Measurements from ENCODE around the gene MAST1.

The MAST1 gene

DNA sequence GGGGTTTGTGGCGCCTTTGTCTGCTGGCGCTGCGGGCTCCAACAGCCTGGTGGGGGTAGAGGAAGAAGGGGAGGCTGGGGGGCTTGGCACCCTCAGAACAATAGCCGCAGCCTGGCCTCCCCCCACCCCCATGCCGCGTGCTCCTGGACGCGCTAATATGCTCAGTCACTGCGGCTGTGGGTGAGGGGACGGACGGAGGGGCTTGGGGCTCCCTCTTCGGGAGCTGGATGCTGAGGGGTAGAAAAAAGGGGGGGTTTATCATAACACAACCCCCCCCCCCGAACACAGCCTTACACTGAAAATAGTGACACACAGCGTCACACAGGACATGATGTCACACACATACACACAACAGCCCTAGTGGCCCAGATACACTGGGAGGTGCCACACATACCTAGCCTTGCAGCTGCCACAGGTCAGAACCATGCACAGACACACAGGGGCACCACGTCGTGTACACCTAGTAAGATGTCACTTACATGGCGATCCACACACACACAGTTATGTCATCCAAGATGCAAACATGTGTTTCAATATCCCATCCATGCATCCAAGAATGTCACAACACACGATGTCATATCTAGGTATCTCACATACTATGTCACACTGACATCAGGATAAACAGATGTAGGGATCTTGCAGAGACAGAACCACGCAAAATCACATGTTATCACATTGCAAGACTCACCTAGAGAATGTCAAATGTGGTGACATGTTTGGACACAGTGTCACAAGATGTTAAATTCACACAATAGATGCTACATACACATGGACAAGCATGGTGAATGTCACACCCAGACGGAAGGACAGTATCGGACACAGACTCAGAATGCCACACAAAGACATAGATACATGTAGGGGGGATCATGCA lies 806 bp downstream of the MAST1 start:
- peaks cover 21% of the 10 kb centered on the region for H3K4me1 ChIP-seq (ENCODE audit: insufficient read depth, low read length, poor library complexity, severe bottlenecking)
- TF ChIP-seq EZH2phosphoT487 (IDR thresholded peaks at IDR 0.05; ENCODE audit: borderline replicate concordance) = no peak
- no peak for TF ChIP-seq CTCF (conservative IDR thresholded peaks at IDR 0.05; ENCODE audit: low read length)
- H3K9me3 ChIP-seq (ENCODE audit: insufficient read depth, low read depth, low read length) = no peaks in the 10 kb centered on the region
- H4K20me1 ChIP-seq (ENCODE audit: insufficient read depth, low read length, poor library complexity, severe bottlenecking) = peaks cover 28% of the 10 kb centered on the region
- H3K4me3 ChIP-seq (ENCODE audit: low read length, poor library complexity, severe bottlenecking) = peak overlapping the region; percentile 89
- no peaks in the 10 kb centered on the region for H3K27me3 ChIP-seq (ENCODE audit: insufficient read depth, low read length, poor library complexity, severe bottlenecking)
- H3K4me2 ChIP-seq (ENCODE audit: low read depth, low read length, poor library complexity, severe bottlenecking) = peak overlapping the region; percentile 82
- peak overlapping the region; percentile 84 for H3K9ac ChIP-seq (ENCODE audit: low read depth, low read length, poor library complexity, severe bottlenecking)
- peaks cover 28% of the 10 kb centered on the region for H3K79me2 ChIP-seq (ENCODE audit: insufficient read depth, low read length)
- peak overlapping the region; percentile 92; the same call in 1 of the 2 replicates for H2AFZ ChIP-seq (ENCODE audit: low read length)
- no peaks in the 10 kb centered on the region for H3K9me2 ChIP-seq (replicated peaks; ENCODE audit: low read depth, low read length)
- no peaks in the 10 kb centered on the region for H3K36me3 ChIP-seq (ENCODE audit: insufficient read depth, low read length)
- H3F3A ChIP-seq (ENCODE audit: low read depth) = no peaks in the 10 kb centered on the region

DNA sequence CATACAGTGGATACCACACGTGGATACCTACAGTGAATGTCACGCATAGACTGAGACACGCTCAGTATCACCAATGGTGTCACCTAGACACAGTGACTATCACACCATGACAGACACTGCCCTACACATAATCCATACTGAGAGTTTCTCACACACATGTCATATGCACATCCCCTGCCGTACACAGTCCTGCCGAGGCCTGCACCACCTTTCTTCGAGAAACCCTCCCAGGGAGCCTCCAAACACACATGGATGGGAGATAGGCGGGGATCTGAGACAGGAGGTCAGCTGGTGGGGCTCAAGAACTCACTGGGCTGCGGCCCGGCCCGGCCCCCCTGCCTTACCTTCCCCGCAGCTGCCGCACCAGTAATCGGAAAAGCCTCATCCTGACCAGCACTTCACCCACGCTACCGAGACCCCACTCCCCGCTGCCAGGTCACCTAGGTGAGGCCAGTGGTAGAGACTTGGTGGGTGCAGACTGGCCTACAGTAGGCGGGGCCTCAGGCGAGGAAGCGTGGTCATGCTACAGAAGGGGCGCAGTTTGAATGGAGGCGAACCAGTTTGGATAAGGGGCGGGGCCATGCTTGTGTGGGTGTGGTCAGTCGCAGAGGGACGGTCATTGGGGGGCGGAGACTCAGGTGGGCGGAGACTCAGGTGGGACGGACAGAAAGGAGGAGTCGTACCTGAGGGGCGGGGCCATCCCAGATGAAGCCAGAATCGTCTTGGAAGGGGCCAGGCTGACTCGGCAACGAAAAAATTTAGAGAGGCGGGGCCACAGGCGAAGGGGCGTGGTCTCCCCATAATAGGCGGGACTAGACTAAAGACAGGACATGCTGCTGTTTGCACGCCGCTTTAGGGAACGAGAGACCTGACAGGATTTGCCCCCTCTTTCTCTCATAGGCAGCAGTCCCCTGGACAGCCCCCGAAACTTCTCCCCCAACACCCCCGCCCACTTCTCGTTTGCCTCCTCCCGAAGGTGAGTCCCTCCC lies 2.1 kb downstream of the MAST1 start:
- TF ChIP-seq EZH2phosphoT487 (IDR thresholded peaks at IDR 0.05; ENCODE audit: borderline replicate concordance) = no peak
- TF ChIP-seq CTCF (conservative IDR thresholded peaks at IDR 0.05; ENCODE audit: low read length) = no peak
- Histone ChIP-seq H3F3A (ENCODE audit: low read depth) (no peaks in the 10 kb centered on the region), H2AFZ (ENCODE audit: low read length) (no peak overlapping the region), H3K4me2 (ENCODE audit: low read depth, low read length, poor library complexity, severe bottlenecking) (peak overlapping the region; percentile 31), H3K9me3 (ENCODE audit: insufficient read depth, low read depth, low read length) (no peaks in the 10 kb centered on the region), H3K4me1 (ENCODE audit: insufficient read depth, low read length, poor library complexity, severe bottlenecking) (peaks cover 14% of the 10 kb centered on the region), H3K36me3 (ENCODE audit: insufficient read depth, low read length) (no peaks in the 10 kb centered on the region), H3K9me2 (replicated peaks; ENCODE audit: low read depth, low read length) (no peaks in the 10 kb centered on the region), H3K4me3 (ENCODE audit: low read length, poor library complexity, severe bottlenecking) (no peak overlapping the region), H3K79me2 (ENCODE audit: insufficient read depth, low read length) (peaks cover 28% of the 10 kb centered on the region), H3K27me3 (ENCODE audit: insufficient read depth, low read length, poor library complexity, severe bottlenecking) (no peaks in the 10 kb centered on the region), H4K20me1 (ENCODE audit: insufficient read depth, low read length, poor library complexity, severe bottlenecking) (peaks cover 33% of the 10 kb centered on the region), H3K9ac (ENCODE audit: low read depth, low read length, poor library complexity, severe bottlenecking) (no peak overlapping the region)

GRCh38 chr19:12841094-12841493 lies 2.8 kb downstream of the MAST1 start:
- Histone ChIP-seq H3F3A (ENCODE audit: low read depth) (no peaks in the 10 kb centered on the region), H3K4me1 (ENCODE audit: insufficient read depth, low read length, poor library complexity, severe bottlenecking) (peaks cover 14% of the 10 kb centered on the region), H3K9me2 (replicated peaks; ENCODE audit: low read depth, low read length) (no peaks in the 10 kb centered on the region), H3K9me3 (ENCODE audit: insufficient read depth, low read depth, low read length) (no peaks in the 10 kb centered on the region), H3K36me3 (ENCODE audit: insufficient read depth, low read length) (no peaks in the 10 kb centered on the region), H3K4me2 (ENCODE audit: low read depth, low read length, poor library complexity, severe bottlenecking) (peak overlapping the region; percentile 31), H3K79me2 (ENCODE audit: insufficient read depth, low read length) (peaks cover 28% of the 10 kb centered on the region), H3K4me3 (ENCODE audit: low read length, poor library complexity, severe bottlenecking) (no peak overlapping the region), H2AFZ (ENCODE audit: low read length) (no peak overlapping the region), H3K27me3 (ENCODE audit: insufficient read depth, low read length, poor library complexity, severe bottlenecking) (no peaks in the 10 kb centered on the region), H4K20me1 (ENCODE audit: insufficient read depth, low read length, poor library complexity, severe bottlenecking) (peaks cover 33% of the 10 kb centered on the region), H3K9ac (ENCODE audit: low read depth, low read length, poor library complexity, severe bottlenecking) (no peak overlapping the region)
- TF ChIP-seq EZH2phosphoT487 (IDR thresholded peaks at IDR 0.05; ENCODE audit: borderline replicate concordance) (no peak), CTCF (conservative IDR thresholded peaks at IDR 0.05; ENCODE audit: low read length) (no peak)
